ENCODE data around the gene HRAS. TPM values are rescaled to one million over a fixed set of nuclear protein-coding genes. Genes with fewer than 3 reads are reported as not detected.
A peak's percentile ranks its signal among the peaks of the same experiment; 100 is the strongest.

HRAS gene
- total RNA-seq, 1 experiment from 2014 or later, result 47.9 TPM

DNA sequence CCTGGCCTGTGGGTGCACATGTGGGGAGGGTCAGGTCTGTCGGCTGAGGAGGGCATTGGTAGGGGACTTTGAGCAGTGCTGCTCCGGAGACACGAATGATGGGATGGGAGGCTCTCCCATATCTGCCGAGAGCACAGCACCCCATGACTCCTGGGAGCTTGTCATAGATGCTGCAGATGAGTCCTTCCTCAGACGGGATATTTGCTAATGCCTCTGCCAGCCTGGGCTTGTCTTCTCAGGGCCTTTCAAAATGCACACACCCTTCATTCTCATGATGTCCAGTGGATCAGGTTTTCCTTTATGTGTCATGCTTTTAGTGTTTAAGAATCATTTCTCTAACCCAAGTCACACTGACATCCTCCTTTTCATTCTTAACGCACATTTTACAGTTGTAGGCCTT is 20.2 kb downstream of the HRAS start:
- intact Hi-C loops (cut with micrococcal nuclease; ENCODE audit: unreplicated experiment), result loop anchor here (5.0 to 10.0 kb wide), 2 partner anchors 158 to 310 kb away; partner anchors contain the start of genes BET1L and RIC8A

DNA sequence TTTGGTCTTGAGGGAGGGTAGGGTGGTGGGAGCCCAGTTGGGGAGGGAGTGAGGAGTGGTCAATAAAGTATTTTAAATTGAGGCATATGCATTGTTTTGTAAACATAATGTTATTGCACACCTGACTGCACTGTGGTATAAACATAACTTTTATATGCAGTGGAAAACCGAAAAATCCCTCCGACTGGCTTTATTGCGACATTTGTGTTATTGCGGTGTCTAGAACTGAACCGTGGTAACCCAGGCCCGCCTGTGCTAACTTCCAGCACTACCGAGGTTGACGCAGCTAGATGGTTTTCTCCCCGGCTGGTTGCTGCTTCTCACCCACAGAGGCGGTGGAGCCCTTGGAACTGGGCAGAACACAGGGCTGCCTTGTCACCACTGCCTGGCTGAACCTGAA is 20.8 kb downstream of the HRAS start:
- DNase-seq, result no peak
- Mint-ChIP-seq H3K4me3 (ENCODE audit: low read depth, unreplicated experiment) (no peak overlapping the region), H3K9me3 (ENCODE audit: low read depth, unreplicated experiment) (no peaks in the 10 kb centered on the region), H3K27ac (ENCODE audit: unreplicated experiment) (no peak overlapping the region), H3K27me3 (ENCODE audit: unreplicated experiment) (no peaks in the 10 kb centered on the region), H3K4me1 (ENCODE audit: low read depth, unreplicated experiment) (no peaks in the 10 kb centered on the region), H3K36me3 (ENCODE audit: insufficient read depth, unreplicated experiment) (peaks cover 27% of the 10 kb centered on the region)
- TF ChIP-seq, protein P1, sequence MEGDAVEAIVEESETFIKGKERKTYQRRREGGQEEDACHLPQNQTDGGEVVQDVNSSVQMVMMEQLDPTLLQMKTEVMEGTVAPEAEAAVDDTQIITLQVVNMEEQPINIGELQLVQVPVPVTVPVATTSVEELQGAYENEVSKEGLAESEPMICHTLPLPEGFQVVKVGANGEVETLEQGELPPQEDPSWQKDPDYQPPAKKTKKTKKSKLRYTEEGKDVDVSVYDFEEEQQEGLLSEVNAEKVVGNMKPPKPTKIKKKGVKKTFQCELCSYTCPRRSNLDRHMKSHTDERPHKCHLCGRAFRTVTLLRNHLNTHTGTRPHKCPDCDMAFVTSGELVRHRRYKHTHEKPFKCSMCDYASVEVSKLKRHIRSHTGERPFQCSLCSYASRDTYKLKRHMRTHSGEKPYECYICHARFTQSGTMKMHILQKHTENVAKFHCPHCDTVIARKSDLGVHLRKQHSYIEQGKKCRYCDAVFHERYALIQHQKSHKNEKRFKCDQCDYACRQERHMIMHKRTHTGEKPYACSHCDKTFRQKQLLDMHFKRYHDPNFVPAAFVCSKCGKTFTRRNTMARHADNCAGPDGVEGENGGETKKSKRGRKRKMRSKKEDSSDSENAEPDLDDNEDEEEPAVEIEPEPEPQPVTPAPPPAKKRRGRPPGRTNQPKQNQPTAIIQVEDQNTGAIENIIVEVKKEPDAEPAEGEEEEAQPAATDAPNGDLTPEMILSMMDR (IDR thresholded peaks at IDR 0.05; ENCODE audit: unreplicated experiment), result no peak
- CTCF ChIA-PET, result no interaction called here
- intact Hi-C loops (cut with micrococcal nuclease; ENCODE audit: unreplicated experiment), result loop anchor here (5.0 to 10.0 kb wide), 2 partner anchors 157 to 310 kb away; partner anchors contain the start of genes BET1L and RIC8A
- no TSS peak for BruUV-seq (replicated peaks)

More for the DNA sequence above, 20.2 kb downstream of the HRAS start:
- CTCF ChIA-PET, result no interaction called here
- Mint-ChIP-seq H3K36me3 (ENCODE audit: insufficient read depth, unreplicated experiment) (peaks cover 27% of the 10 kb centered on the region), H3K27me3 (ENCODE audit: unreplicated experiment) (no peaks in the 10 kb centered on the region), H3K4me1 (ENCODE audit: low read depth, unreplicated experiment) (no peaks in the 10 kb centered on the region), H3K4me3 (ENCODE audit: low read depth, unreplicated experiment) (no peak overlapping the region), H3K9me3 (ENCODE audit: low read depth, unreplicated experiment) (no peaks in the 10 kb centered on the region), H3K27ac (ENCODE audit: unreplicated experiment) (no peak overlapping the region)
- DNase-seq, result no peak
- TF ChIP-seq, protein P1 (IDR thresholded peaks at IDR 0.05; ENCODE audit: unreplicated experiment), result no peak
- no TSS peak for BruUV-seq (replicated peaks)

DNA sequence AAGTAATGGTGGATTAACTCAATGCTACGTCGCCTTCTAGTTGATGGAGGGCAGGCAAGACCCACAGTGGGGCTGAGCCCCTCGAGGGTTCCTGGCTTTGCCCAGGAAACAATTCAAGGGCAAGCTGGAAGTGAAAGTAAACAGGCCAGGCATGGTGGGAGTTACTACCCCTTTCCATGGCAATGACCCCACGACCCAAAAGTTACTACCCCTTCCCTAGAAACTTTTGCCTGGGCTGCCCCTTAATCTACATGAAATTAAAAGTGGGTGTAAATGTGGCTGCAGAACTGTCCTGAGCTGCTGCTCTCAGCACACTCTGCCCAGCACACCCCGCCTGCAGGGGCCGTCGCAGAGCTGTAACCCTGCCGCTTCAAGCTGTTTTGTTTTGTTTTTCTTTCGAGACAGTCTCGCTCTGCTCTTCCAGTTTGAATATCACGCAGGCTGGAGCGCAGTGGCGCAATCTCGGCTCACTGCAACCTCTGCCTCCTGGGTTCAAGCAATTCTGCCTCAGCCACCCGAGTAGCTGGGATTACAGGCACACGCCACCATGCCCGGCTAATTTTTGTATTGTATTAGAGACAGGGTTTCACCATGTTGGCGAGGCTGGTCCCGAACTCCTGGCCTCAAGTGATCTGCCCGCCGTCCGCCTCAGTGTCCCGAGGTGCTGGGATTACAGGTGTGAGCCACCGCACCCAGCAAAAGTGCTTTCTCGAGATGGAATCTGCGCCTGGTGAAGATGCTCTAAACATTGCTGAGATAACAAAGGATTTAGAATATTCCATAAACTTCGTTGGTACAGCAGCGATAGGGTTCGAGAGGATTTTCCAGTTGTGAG is 22.4 kb downstream of the HRAS start:
- Mint-ChIP-seq H3K4me1 (ENCODE audit: low read depth, unreplicated experiment) (no peaks in the 10 kb centered on the region), H3K27me3 (ENCODE audit: unreplicated experiment) (no peaks in the 10 kb centered on the region), H3K36me3 (ENCODE audit: insufficient read depth, unreplicated experiment) (peaks cover 20% of the 10 kb centered on the region), H3K9me3 (ENCODE audit: low read depth, unreplicated experiment) (no peaks in the 10 kb centered on the region), H3K27ac (ENCODE audit: unreplicated experiment) (no peak overlapping the region), H3K4me3 (ENCODE audit: low read depth, unreplicated experiment) (no peak overlapping the region)
- TF ChIP-seq, protein P1 (IDR thresholded peaks at IDR 0.05; ENCODE audit: unreplicated experiment), result no peak
- no TSS peak for BruUV-seq (replicated peaks)
- no peak for DNase-seq
- intact Hi-C loops (cut with micrococcal nuclease; ENCODE audit: unreplicated experiment), result loop anchor here (10.0 kb wide), 1 partner anchor 308 kb away; the partner anchor contains the start of genes BET1L and RIC8A
- CTCF ChIA-PET, result interaction anchor here (0.7 kb wide), 1 partner anchor 252 kb away, joined by 4 read pairs; no protein-coding TSS in a partner anchor

DNA sequence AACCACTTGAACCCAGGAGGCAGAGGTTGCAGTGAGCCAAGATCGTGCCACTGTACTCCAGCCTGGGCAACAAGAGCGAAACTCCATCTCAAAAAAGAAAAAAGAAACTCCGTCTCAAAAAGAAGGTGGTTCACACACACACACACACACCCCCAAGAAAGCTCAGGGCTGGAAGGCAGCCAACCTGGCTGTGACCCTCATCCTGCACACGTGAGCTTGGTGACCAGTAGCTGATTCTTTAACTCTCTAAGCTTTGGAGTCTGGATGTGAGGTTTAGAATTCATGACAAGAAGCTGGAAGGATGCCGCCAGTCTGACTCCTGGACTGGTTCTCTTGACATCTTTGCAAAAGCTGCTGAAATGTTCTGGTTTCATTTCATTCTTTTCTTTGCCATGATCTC is 26.4 kb downstream of the HRAS start:
- CTCF ChIA-PET, result interaction anchor here (0.7 kb wide), 1 partner anchor 31 kb away, joined by 3 read pairs; no protein-coding TSS in a partner anchor

More for the DNA sequence above, 26.4 kb downstream of the HRAS start:
- Mint-ChIP-seq H3K9me3 (ENCODE audit: low read depth, unreplicated experiment) (no peaks in the 10 kb centered on the region), H3K4me1 (ENCODE audit: low read depth, unreplicated experiment) (no peaks in the 10 kb centered on the region), H3K4me3 (ENCODE audit: low read depth, unreplicated experiment) (no peak overlapping the region), H3K27ac (ENCODE audit: unreplicated experiment) (no peak overlapping the region), H3K27me3 (ENCODE audit: unreplicated experiment) (no peaks in the 10 kb centered on the region), H3K36me3 (ENCODE audit: insufficient read depth, unreplicated experiment) (peaks cover 48% of the 10 kb centered on the region)
- intact Hi-C loops (cut with micrococcal nuclease; ENCODE audit: unreplicated experiment), result no loop called here
- TF ChIP-seq, protein P1 (IDR thresholded peaks at IDR 0.05; ENCODE audit: unreplicated experiment), result no peak
- DNase-seq, result no peak
- TSS peak; percentile 46 for BruUV-seq (replicated peaks)
